ENCODE measurements around the gene LUZP4. TPM values are rescaled to one million over a fixed set of nuclear protein-coding genes. Genes with fewer than 3 reads are reported as not detected.

Gene LUZP4
- total and polyA plus RNA-seq, 5 donors: not detected

Other genes starting within 250 kb of the LUZP4 start
- gene RBMXL3, start 100.3 kb upstream of the LUZP4 start, total RNA-seq: not detected
- not detected for gene RBMXL3, start 100.3 kb upstream of the LUZP4 start, polyA plus RNA-seq
- 1 to 10 TPM; 5.7 to 8.5 (median 7.6) TPM for gene LRCH2, start 55.6 kb upstream of the LUZP4 start, total RNA-seq
- 3.6 TPM for gene LRCH2, start 55.6 kb upstream of the LUZP4 start, polyA plus RNA-seq

All from right cardiac atrium (tissue), 5 donors.